HG02852 (cell line): ENCODE data around the gene GNAZ.
"Not testable (repeated sequence)": the region's sequence is repeated elsewhere in the genome, so short reads cannot be mapped to it uniquely, and the experiment has no call there.

Experiments used
- ATAC-seq: cut with Tn5 transposase; IDR thresholded peaks from one replicate; pipeline ENCODE4 v1.9.1; 2021; ENCODE audit warnings: mild to moderate bottlenecking, moderate library complexity; ENCODE audit not compliant: unreplicated experiment

GNAZ gene

GRCh38 chr22:23129149-23129548, 58.8 kb downstream of the GNAZ start:
- ATAC-seq: no peak

- no peak for ATAC-seq
Measured at GRCh38 chr22:23130697-23131096, 60.4 kb downstream of the GNAZ start.

GRCh38 chr22:23131931-23132330, 61.6 kb downstream of the GNAZ start:
- ATAC-seq: no peak

DNA sequence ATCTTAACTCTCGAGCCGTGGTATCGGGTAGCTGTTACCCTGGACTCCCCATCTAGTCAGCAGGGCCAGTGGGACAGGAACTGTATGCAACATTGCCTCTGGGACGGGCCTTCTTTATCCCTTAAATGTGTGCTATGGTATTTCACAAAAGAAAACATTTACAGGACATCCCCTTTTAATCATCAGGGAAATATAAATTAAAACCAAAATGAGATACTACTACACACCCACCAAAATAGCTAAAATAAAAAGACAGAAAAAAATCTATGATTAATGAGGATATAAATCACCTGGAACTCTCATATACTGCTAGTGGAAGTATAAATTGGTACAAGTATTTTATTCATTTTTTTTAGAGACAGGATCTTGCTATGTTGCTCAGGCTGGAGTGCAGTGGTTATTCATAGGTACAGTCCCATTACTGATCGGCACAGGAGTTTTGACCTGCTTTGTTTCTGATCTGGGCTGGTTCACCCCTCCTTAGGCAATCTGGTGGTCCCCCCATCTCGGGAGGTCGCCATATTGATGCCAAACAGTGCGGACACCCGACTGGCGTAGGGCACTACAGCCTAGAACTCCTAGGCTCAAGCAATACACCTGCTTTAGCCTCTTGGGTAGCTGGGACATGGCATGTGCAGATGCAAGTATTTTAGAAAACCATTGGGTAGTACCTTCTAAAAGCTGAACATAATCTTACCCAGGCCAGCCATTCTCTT, 62.2 kb downstream of the GNAZ start:
- no peak for ATAC-seq

DNA sequence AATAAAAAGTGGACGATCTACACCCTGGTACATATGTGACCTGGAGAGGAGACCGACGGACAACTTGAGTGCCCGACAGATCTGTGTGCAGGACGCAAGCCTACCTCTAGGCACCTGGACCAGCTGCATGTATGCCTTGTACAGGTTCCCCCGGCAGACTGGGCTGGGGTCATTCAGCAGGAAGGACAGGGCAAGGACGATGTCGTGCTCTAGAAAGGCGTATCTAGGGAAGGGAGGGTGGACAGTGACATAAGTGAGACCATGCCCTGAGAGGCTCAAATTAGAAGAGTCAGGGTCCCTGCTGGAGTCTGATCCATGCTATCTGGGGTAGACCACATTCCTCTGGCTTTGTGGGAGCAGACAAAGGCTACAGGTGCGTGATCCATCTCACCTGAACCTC, 63.6 kb downstream of the GNAZ start:
- no peak for ATAC-seq

DNA sequence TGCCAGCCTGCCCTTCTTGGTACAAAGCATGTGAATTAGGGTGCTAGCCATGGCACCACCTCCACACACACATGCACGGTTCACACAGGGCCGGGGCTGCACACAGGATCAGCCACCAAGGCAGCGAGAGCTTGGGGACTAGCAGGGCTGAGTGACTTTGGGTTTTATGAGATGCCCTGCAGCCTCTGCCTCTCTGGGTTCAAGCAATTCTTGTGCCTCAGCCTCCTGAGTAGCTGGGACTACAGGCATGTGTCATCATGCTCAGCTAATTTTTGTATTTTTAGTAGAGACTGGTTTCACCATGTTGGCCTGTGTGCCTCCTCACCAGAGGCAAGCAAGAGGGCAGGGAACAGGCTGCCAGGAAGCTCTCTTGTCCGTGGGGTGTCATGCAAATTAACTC, 66.7 kb downstream of the GNAZ start:
- not testable (repeated sequence) for ATAC-seq

GRCh38 chr22:23137468-23137867, 67.1 kb downstream of the GNAZ start:
- ATAC-seq: no peak

- ATAC-seq: no peak
Measured at GRCh38 chr22:23137905-23138561, 67.7 kb downstream of the GNAZ start.

DNA sequence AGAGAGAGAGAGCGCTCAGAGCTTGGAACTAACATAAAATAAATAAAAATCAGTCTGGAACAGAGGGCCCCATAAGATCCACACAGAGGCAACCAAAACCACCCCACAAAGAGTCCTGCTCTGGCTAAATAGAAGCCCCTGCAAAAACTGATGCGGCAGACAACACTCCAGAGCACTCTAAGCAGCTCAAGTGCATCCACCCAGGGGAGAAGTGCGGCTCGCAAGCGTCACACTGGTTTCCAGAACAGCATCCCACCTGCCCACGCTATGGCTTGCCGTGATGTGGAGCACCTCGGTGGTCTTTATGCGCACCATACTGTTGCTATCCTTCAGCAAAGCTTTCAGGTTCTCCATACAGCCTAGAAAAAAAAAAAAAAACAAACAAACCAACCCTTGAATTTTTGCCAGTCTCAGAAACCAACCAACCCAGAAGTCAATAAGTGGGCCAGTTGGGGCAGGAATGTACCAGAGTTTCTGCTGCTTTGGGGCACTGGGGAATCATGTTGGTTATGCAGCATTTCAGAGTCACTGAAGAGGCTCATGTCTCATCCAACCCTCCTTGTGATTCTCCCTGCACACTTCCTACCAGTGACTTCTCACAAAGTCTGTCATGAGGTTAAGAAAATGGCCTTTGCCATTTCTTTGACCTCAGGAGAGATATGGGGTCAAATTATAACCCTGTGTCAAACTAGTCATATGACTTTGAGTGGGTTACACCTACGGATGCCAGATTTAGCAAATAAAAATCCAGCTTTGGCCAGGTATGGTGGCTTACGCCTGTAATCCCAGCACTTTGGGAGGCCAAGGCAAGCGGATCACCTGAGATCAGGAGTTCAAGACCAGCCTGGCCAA, 68.5 kb downstream of the GNAZ start:
- no peak for ATAC-seq

DNA sequence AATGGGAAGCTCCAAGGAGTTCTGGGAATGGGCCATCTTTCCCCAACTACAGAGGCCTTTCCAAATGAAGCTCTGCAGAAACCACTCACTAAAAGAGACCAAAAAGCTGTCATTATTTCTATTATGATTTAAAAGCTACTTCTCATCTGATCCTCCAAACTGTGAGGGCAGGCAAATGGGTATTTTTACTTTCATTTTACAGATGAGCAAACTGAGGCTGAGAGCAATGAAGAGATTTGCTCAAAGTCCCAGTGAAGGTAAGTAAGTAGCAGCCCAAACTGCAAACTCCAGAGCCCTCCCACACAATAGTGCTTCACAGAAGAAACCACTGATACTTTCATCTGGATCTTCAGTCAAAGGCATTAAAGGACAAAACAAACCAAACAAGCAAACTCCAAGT, 70.1 kb downstream of the GNAZ start:
- ATAC-seq: no peak

GRCh38 chr22:23142546-23143105, 72.3 kb downstream of the GNAZ start:
- no peak for ATAC-seq

GRCh38 chr22:23143119-23143518, 72.8 kb downstream of the GNAZ start:
- ATAC-seq: no peak

GRCh38 chr22:23144432-23144831, 74.1 kb downstream of the GNAZ start:
- ATAC-seq: no peak

- ATAC-seq: no peak
Measured at GRCh38 chr22:23144932-23145877, 74.9 kb downstream of the GNAZ start, which contains the start of gene RAB36. Gene RAB36, plus strand, starts transcription at chr22:23145477. Its CDS starts 1,140 bp downstream, at chr22:23146617.

DNA sequence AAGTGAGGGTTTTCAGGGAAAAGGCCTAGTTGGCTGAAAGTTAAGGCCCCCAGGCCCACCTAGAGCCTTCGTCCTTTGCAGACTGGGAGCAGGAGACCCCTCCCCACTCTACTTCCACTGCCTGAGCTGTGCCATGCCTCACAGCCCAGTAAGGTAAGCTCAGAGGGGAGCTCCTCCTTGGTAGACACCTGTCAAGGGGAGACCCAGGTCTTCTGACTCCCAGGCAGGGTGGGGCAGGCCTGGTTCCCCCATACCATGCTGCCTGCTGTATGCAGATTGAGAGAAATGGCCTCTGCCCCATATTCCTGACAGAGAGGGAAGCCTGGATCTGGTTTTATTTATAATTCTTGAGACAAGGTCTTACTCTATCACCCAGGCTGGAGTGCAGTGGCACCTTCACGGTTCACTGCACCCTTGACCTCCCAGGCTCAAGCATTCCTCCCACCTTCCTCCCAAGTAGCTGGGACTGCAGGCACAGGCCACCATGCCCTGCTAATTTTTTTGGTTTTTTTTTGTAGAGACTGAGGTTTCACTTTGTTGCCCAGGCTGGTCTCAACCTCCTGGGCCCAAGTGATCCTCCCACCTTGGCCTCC, 75.7 kb downstream of the GNAZ start:
- no peak for ATAC-seq

GRCh38 chr22:23146478-23147205, 76.3 kb downstream of the GNAZ start:
- no peak for ATAC-seq

DNA sequence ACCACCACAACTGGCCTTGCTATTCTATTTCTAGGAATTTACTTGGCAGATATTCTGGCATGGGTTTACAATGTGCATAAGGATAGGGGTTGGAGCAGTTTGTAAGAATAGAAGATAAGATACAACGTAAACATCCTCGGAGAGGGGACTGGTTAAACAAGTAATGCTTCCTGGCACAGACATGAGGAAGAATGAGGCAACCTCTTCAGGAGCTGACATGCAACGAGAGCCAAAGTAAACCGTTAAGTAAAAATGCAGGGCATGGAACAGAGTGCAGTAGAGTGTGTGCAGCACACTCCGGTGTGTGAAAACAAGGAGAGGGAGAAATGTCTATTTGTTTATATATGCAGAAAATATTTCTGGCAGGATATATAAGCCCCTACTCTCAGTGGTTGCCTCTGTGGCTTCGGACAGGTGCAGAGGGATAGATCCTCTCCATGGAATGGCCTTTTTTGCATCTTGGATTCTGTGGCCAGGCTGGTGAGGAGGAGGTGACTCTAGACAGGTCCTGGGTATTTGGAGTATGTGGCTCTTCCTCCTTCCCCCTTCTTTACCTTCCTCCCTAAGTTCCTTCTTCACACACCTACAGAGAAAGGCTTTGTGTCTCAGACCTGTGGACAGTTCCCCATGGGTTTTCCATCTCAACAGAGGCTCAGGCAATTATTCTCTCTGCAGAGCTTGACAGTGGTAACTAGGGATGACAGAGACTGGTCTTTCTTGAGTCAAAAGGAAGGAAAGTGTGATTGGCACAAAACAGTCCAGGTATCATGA, 77.5 kb downstream of the GNAZ start:
- no peak for ATAC-seq

DNA sequence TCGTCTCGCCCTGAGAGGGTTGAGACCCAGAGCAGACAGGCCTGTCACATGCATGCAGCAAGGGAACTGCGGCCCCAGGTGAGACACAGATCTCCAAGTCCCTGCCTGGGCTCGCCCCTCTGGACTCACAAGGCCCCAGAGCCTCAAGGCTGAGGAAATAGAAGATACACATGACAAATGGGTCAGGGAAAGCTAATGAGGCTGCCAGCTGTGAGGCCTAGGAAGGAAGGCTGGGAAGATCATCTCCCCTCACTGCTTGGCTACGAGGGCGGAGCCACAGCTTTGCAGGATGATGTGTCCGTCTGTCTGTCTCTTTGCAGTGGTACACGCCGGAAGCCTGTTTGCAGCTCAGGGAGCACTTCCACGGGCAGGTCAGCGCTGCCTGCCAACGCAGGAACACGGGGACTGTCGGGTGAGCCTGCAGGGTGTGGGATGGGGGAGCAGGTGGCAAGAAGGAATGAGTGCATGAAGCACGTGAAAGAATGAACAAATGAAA, 79.5 kb downstream of the GNAZ start:
- ATAC-seq: no peak
